ENCODE results near the gene GPC6.

GRCh38 chr13:94028650-94029049 lies 802.0 kb downstream of the GPC6 start:
- no peak for TF ChIP-seq CTCF (conservative IDR thresholded peaks at IDR 0.05; ENCODE audit: low read length)
- TF ChIP-seq EZH2phosphoT487 (IDR thresholded peaks at IDR 0.05; ENCODE audit: borderline replicate concordance, low read depth, low read length): no peak

Data from OCI-LY7 (cell line).